Measurements from ENCODE around the gene TBL3. TPM values are rescaled to one million over a fixed set of nuclear protein-coding genes. Genes with fewer than 3 reads are reported as not detected.

TBL3 gene
- total RNA-seq, 1 experiment from 2014 or later: 68.9 TPM

DNA sequence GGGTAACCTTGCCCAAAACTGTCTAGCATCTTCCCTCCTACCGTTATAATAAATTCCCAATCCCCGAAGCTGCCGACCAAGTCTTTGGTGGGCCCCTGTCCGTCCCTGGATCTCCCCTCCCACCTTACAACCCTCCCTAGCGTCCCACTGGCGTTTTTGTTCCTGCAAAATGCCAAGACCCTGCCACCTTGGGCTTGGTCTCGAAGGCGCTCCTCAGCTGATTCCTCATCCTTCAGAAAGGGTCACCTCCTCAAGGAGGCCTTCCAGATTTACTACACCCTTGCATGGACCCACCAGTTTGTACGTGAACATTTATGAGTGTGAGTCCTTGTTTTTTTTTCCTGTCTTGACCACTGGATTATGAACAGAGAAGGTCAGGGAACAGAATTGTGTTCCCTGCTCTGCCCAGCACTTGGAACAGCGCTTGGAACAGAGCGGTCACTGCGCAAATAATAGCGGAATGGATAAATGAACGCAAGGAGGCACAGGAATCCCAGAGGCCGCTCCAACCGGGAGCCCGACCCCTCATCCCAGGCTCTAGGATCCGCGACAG is 11.2 kb downstream of the TBL3 start:
- POLR2A ChIA-PET: interaction anchor here (12.5 kb wide), 1 partner anchor 17 kb away, joined by 104 read pairs; the partner anchor contains the start of genes RNF151 and RPS2
- peaks cover 49 to 69% of the 10 kb centered on the region in 2 experiments for H3K4me1 ChIP-seq (ENCODE audit: control insufficient read depth in 1 of 2, insufficient read depth in 2 of 2, low read length in 2 of 2)
- DNase-seq (ENCODE audit: low read depth, low spot score) (no peak), ATAC-seq (no peak)
- peak overlapping the region; percentile 84 for H3K27ac ChIP-seq (ENCODE audit: low read depth, low read length)
- no peaks in the 10 kb centered on the region for H4K20me1 ChIP-seq (ENCODE audit: insufficient read depth)
- RAD21 ChIA-PET (ENCODE audit: low non-redundant PET in 1 of 2, low total read pairs in 2 of 2, uncharacterized antibody in 2 of 2, unreplicated experiment in 2 of 2): no interaction called here
- peaks cover 6 to 17% of the 10 kb centered on the region in 2 experiments; a peak in 2 of 4 replicates for H3K36me3 ChIP-seq (ENCODE audit: control insufficient read depth in 1 of 2, insufficient read depth in 2 of 2, low read length in 2 of 2)
- intact Hi-C loops (cut with micrococcal nuclease): no loop called here
- peak overlapping the region; percentile 45 to 97 for H3K4me3 ChIP-seq (replicated peaks in 1 of 2; ENCODE audit: low read depth in 1 of 2, low read length in 2 of 2)
- no peaks in the 10 kb centered on the region for H3K27me3 ChIP-seq (ENCODE audit: insufficient read depth, low read length)
- TF ChIP-seq SRF (IDR thresholded peaks at IDR 0.05; ENCODE audit: low read depth) (no peak), POLR2A (IDR thresholded peaks at IDR 0.05; ENCODE audit: borderline replicate concordance, extremely low read depth, insufficient read depth, insufficient read length) (peak; percentile 17), POLR2AphosphoS5 (IDR thresholded peaks at IDR 0.05; ENCODE audit: low read depth, low read length) (no peak)
- TF ChIP-seq, protein P1, sequence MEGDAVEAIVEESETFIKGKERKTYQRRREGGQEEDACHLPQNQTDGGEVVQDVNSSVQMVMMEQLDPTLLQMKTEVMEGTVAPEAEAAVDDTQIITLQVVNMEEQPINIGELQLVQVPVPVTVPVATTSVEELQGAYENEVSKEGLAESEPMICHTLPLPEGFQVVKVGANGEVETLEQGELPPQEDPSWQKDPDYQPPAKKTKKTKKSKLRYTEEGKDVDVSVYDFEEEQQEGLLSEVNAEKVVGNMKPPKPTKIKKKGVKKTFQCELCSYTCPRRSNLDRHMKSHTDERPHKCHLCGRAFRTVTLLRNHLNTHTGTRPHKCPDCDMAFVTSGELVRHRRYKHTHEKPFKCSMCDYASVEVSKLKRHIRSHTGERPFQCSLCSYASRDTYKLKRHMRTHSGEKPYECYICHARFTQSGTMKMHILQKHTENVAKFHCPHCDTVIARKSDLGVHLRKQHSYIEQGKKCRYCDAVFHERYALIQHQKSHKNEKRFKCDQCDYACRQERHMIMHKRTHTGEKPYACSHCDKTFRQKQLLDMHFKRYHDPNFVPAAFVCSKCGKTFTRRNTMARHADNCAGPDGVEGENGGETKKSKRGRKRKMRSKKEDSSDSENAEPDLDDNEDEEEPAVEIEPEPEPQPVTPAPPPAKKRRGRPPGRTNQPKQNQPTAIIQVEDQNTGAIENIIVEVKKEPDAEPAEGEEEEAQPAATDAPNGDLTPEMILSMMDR (IDR thresholded peaks at IDR 0.05 in 2 of 3, conservative IDR thresholded peaks at IDR 0.05 in 1 of 3; ENCODE audit: borderline replicate concordance in 1 of 3, insufficient read depth in 1 of 3, low read depth in 2 of 3, low read length in 2 of 3): peak in 1 of 3 experiments; percentile 29; a peak in 1 of 6 replicates
- peaks cover 20% of the 10 kb centered on the region for H3K79me2 ChIP-seq (ENCODE audit: insufficient read depth, low read length)
- CTCF ChIA-PET: interaction anchor here (1.2 kb wide), 1 partner anchor 21 kb away, joined by 3 read pairs; no protein-coding TSS in a partner anchor
- H3K4me2 ChIP-seq (ENCODE audit: low read length): peak overlapping the region; percentile 95
- H3K9me3 ChIP-seq (ENCODE audit: control insufficient read depth in 1 of 2, insufficient read depth in 1 of 2, low read depth in 1 of 2, low read length in 2 of 2): no peaks in the 10 kb centered on the region
- no peak overlapping the region for H2AFZ ChIP-seq (ENCODE audit: low read depth, low read length, poor library complexity, severe bottlenecking)
- BruUV-seq (replicated peaks): no TSS peak
- H3K9ac ChIP-seq (ENCODE audit: low read length): peak overlapping the region; percentile 96
- H3K9me2 ChIP-seq (ENCODE audit: insufficient read depth): no peaks in the 10 kb centered on the region

All from HCT116 (cell line).